ENCODE results near the gene ACAD9. TPM values are rescaled to one million over a fixed set of nuclear protein-coding genes. Genes with fewer than 3 reads are reported as not detected.
"Not testable (repeated sequence)": the region's sequence is repeated elsewhere in the genome, so short reads cannot be mapped to it uniquely, and the experiment has no call there.

Gene ACAD9
- total RNA-seq, 1 experiment from 2014 or later, result 35.8 TPM

GRCh38 chr3:128850544-128850943, 28.9 kb upstream of the ACAD9 start:
- Histone ChIP-seq H3K4me3 (no peak overlapping the region), H3K27ac (no peak overlapping the region), H3K9me3 (replicated peaks) (peaks cover 11% of the 10 kb centered on the region), H3K36me3 (no peaks in the 10 kb centered on the region), H3K27me3 (no peaks in the 10 kb centered on the region), H3K4me1 (no peaks in the 10 kb centered on the region)
- DNase-seq, result no peak

- Histone ChIP-seq H3K9me3 (replicated peaks) (peaks cover 11% of the 10 kb centered on the region), H3K36me3 (no peaks in the 10 kb centered on the region), H3K4me1 (no peaks in the 10 kb centered on the region), H3K4me3 (no peak overlapping the region), H3K27ac (no peak overlapping the region), H3K27me3 (no peaks in the 10 kb centered on the region)
- DNase-seq, result no peak
Observed at GRCh38 chr3:128851601-128852000, 27.8 kb upstream of the ACAD9 start.

GRCh38 chr3:128853826-128854225, 25.6 kb upstream of the ACAD9 start:
- Histone ChIP-seq H3K27ac (no peak overlapping the region), H3K4me3 (no peak overlapping the region), H3K27me3 (no peaks in the 10 kb centered on the region), H3K36me3 (no peaks in the 10 kb centered on the region), H3K4me1 (no peaks in the 10 kb centered on the region), H3K9me3 (replicated peaks) (peaks cover 11% of the 10 kb centered on the region)
- DNase-seq, result no peak

GRCh38 chr3:128854475-128854874, 24.9 kb upstream of the ACAD9 start:
- no peak overlapping the region for H3K27ac ChIP-seq
- no peaks in the 10 kb centered on the region for H3K36me3 ChIP-seq
- no peak overlapping the region for H3K4me3 ChIP-seq
- no peaks in the 10 kb centered on the region for H3K4me1 ChIP-seq
- DNase-seq, result no peak
- no peaks in the 10 kb centered on the region for H3K27me3 ChIP-seq
- peaks cover 14% of the 10 kb centered on the region for H3K9me3 ChIP-seq (replicated peaks)

GRCh38 chr3:128855569-128855968, 23.9 kb upstream of the ACAD9 start:
- Histone ChIP-seq H3K4me3 (no peak overlapping the region), H3K4me1 (no peaks in the 10 kb centered on the region), H3K27me3 (no peaks in the 10 kb centered on the region), H3K9me3 (replicated peaks) (peaks cover 14% of the 10 kb centered on the region), H3K36me3 (no peaks in the 10 kb centered on the region), H3K27ac (no peak overlapping the region)
- DNase-seq, result no peak

GRCh38 chr3:128858167-128858566, 21.3 kb upstream of the ACAD9 start:
- Histone ChIP-seq H3K9me3 (replicated peaks) (peaks cover 14% of the 10 kb centered on the region), H3K27ac (no peak overlapping the region), H3K27me3 (no peaks in the 10 kb centered on the region), H3K4me3 (no peak overlapping the region), H3K36me3 (no peaks in the 10 kb centered on the region), H3K4me1 (no peaks in the 10 kb centered on the region)
- DNase-seq, result no peak

GRCh38 chr3:128859630-128860029, 19.8 kb upstream of the ACAD9 start:
- no peaks in the 10 kb centered on the region for H3K27me3 ChIP-seq
- H3K9me3 ChIP-seq (replicated peaks), result peaks cover 11% of the 10 kb centered on the region
- H3K4me3 ChIP-seq, result no peak overlapping the region
- DNase-seq, result no peak
- H3K36me3 ChIP-seq, result no peaks in the 10 kb centered on the region
- no peak overlapping the region for H3K27ac ChIP-seq
- H3K4me1 ChIP-seq, result no peaks in the 10 kb centered on the region

GRCh38 chr3:128861491-128861890, 17.9 kb upstream of the ACAD9 start:
- DNase-seq, result no peak
- Histone ChIP-seq H3K27me3 (no peaks in the 10 kb centered on the region), H3K4me1 (no peaks in the 10 kb centered on the region), H3K9me3 (replicated peaks) (peaks cover 3% of the 10 kb centered on the region), H3K36me3 (no peaks in the 10 kb centered on the region), H3K4me3 (no peak overlapping the region), H3K27ac (no peak overlapping the region)

- Histone ChIP-seq H3K27ac (no peak overlapping the region), H3K4me1 (no peaks in the 10 kb centered on the region), H3K36me3 (no peaks in the 10 kb centered on the region), H3K4me3 (no peak overlapping the region), H3K27me3 (no peaks in the 10 kb centered on the region), H3K9me3 (replicated peaks) (peaks cover 3% of the 10 kb centered on the region)
- no peak for DNase-seq
Observed at GRCh38 chr3:128863560-128863959, 15.9 kb upstream of the ACAD9 start.

- H3K4me1 ChIP-seq, result no peaks in the 10 kb centered on the region
- no peak overlapping the region for H3K27ac ChIP-seq
- H3K36me3 ChIP-seq, result no peaks in the 10 kb centered on the region
- H3K9me3 ChIP-seq (replicated peaks), result peaks cover under 1% of the 10 kb centered on the region
- DNase-seq, result no peak
- no peaks in the 10 kb centered on the region for H3K27me3 ChIP-seq
- H3K4me3 ChIP-seq, result no peak overlapping the region
Observed at GRCh38 chr3:128864351-128864811, 15.0 kb upstream of the ACAD9 start.

GRCh38 chr3:128864849-128865804, 14.3 kb upstream of the ACAD9 start:
- DNase-seq, result peak; percentile 56
- not testable (repeated sequence) for H3K27ac ChIP-seq

GRCh38 chr3:128867200-128868125, 12.0 kb upstream of the ACAD9 start:
- Histone ChIP-seq H3K4me1 (no peaks in the 10 kb centered on the region), H3K4me3 (no peak overlapping the region), H3K9me3 (replicated peaks) (no peaks in the 10 kb centered on the region), H3K36me3 (no peaks in the 10 kb centered on the region), H3K27ac (no peak overlapping the region), H3K27me3 (no peaks in the 10 kb centered on the region)
- peak; percentile 34 to 49 for DNase-seq

More at GRCh38 chr3:128864849-128865804, 14.3 kb upstream of the ACAD9 start:
- H3K36me3 ChIP-seq; H3K27me3 ChIP-seq; H3K9me3 ChIP-seq (replicated peaks); H3K4me1 ChIP-seq; H3K4me3 ChIP-seq: not testable (repeated sequence)

- Histone ChIP-seq H3K27ac (no peak overlapping the region), H3K4me1 (no peaks in the 10 kb centered on the region), H3K9me3 (replicated peaks) (no peaks in the 10 kb centered on the region), H3K4me3 (no peak overlapping the region), H3K36me3 (no peaks in the 10 kb centered on the region), H3K27me3 (no peaks in the 10 kb centered on the region)
- no peak for DNase-seq
Observed at GRCh38 chr3:128870347-128870746, 9.1 kb upstream of the ACAD9 start.

- Histone ChIP-seq H3K36me3 (no peaks in the 10 kb centered on the region), H3K9me3 (replicated peaks) (no peaks in the 10 kb centered on the region), H3K4me3 (no peak overlapping the region), H3K27ac (no peak overlapping the region), H3K27me3 (no peaks in the 10 kb centered on the region), H3K4me1 (no peaks in the 10 kb centered on the region)
- no peak for DNase-seq
Observed at GRCh38 chr3:128872282-128872681, 7.1 kb upstream of the ACAD9 start.

- Histone ChIP-seq H3K27ac (no peak overlapping the region), H3K36me3 (no peaks in the 10 kb centered on the region), H3K4me3 (no peak overlapping the region), H3K9me3 (replicated peaks) (no peaks in the 10 kb centered on the region), H3K4me1 (no peaks in the 10 kb centered on the region), H3K27me3 (no peaks in the 10 kb centered on the region)
- no peak for DNase-seq
Observed at GRCh38 chr3:128872744-128873143, 6.7 kb upstream of the ACAD9 start.
